SHP77 (cell line): ENCODE results near the gene STK4.

Experiments used
- DNase-seq, 2 experiments: peaks; one replicate each; lab custom pipeline; 2025; lab: John Stamatoyannopoulos, UW

The STK4 gene

GRCh38 chr20:45112754-45113153 lies 146.4 kb downstream of the STK4 start:
- no peak for DNase-seq

- DNase-seq, result no peak
These were observed 147.6 kb downstream of the STK4 start for GRCh38 chr20:45113865-45114264.

GRCh38 chr20:45114465-45115385 lies 148.4 kb downstream of the STK4 start, which contains the start of gene WFDC5:
Gene WFDC5, minus strand, starts transcription at chr20:45115174. Its CDS starts 91 bp downstream, at chr20:45115083.
- DNase-seq, result no peak

GRCh38 chr20:45115386-45115774 lies 149.1 kb downstream of the STK4 start:
- no peak for DNase-seq

- DNase-seq, result no peak
These were observed 149.5 kb downstream of the STK4 start for GRCh38 chr20:45115829-45116228.

GRCh38 chr20:45117581-45117980 lies 151.3 kb downstream of the STK4 start:
- no peak for DNase-seq

- no peak for DNase-seq
These were observed 151.7 kb downstream of the STK4 start for GRCh38 chr20:45118028-45118427.

- DNase-seq, result no peak
These were observed 153.4 kb downstream of the STK4 start for GRCh38 chr20:45119556-45120266.

- DNase-seq, result no peak
These were observed 155.1 kb downstream of the STK4 start for GRCh38 chr20:45121388-45121787.

GRCh38 chr20:45124365-45124764 lies 158.1 kb downstream of the STK4 start, which contains the start of gene WFDC12:
Gene WFDC12, minus strand, starts transcription at chr20:45124465. Its CDS starts 18 bp downstream, at chr20:45124447.
- no peak for DNase-seq

GRCh38 chr20:45128099-45128498 lies 161.8 kb downstream of the STK4 start:
- DNase-seq, result no peak
